HG03097 (cell line): Measurements from ENCODE around the gene ARID5B.
A peak's percentile ranks its signal among the peaks of the same experiment; 100 is the strongest.

Experiments used
- ATAC-seq: cut with Tn5 transposase; IDR thresholded peaks from one replicate; pipeline ENCODE4 v1.9.1; 2021; ENCODE audit not compliant: unreplicated experiment, low FRiP score

ARID5B gene

GRCh38 chr10:61902445-61903220, 1.1 kb downstream of the ARID5B start:
- ATAC-seq = no peak

- peak; percentile 58 for ATAC-seq
Measured at GRCh38 chr10:61903221-61903927, 1.9 kb downstream of the ARID5B start.

GRCh38 chr10:61903928-61904344, 2.4 kb downstream of the ARID5B start:
- ATAC-seq = no peak

- ATAC-seq = peak; percentile 46
Measured at GRCh38 chr10:61904733-61905725, 3.5 kb downstream of the ARID5B start.

- ATAC-seq = no peak
Measured at GRCh38 chr10:61905837-61906561, 4.5 kb downstream of the ARID5B start.

GRCh38 chr10:61906562-61906901, 5.0 kb downstream of the ARID5B start:
- no peak for ATAC-seq

- no peak for ATAC-seq
Measured at GRCh38 chr10:61907011-61907410, 5.5 kb downstream of the ARID5B start.

- no peak for ATAC-seq
Measured at GRCh38 chr10:61907587-61907986, 6.1 kb downstream of the ARID5B start.

- ATAC-seq = no peak
Measured at GRCh38 chr10:61910226-61910805, 8.8 kb downstream of the ARID5B start.

GRCh38 chr10:61910894-61911293, 9.4 kb downstream of the ARID5B start:
- ATAC-seq = no peak

- ATAC-seq = no peak
Measured at GRCh38 chr10:61911425-61911824, 9.9 kb downstream of the ARID5B start.

GRCh38 chr10:61912981-61913380, 11.5 kb downstream of the ARID5B start:
- ATAC-seq = no peak

- ATAC-seq = no peak
Measured at GRCh38 chr10:61918140-61918539, 16.6 kb downstream of the ARID5B start.

- no peak for ATAC-seq
Measured at GRCh38 chr10:61918989-61919388, 17.5 kb downstream of the ARID5B start.

GRCh38 chr10:61919646-61920215, 18.2 kb downstream of the ARID5B start:
- no peak for ATAC-seq

- no peak for ATAC-seq
Measured at GRCh38 chr10:61921143-61921542, 19.6 kb downstream of the ARID5B start.

GRCh38 chr10:61923210-61923949, 21.9 kb downstream of the ARID5B start:
- ATAC-seq = no peak

- no peak for ATAC-seq
Measured at GRCh38 chr10:61923950-61924274, 22.4 kb downstream of the ARID5B start.

- no peak for ATAC-seq
Measured at GRCh38 chr10:61929555-61929954, 28.1 kb downstream of the ARID5B start.
